Spleen (tissue), 10 donors: ENCODE results near the gene LEF1. TPM values are rescaled to one million over a fixed set of nuclear protein-coding genes. Genes with fewer than 3 reads are reported as not detected.

Experiments used
- polyA plus RNA-seq, 3 donors: library from polyadenylated mRNA; stranded (reverse); fragments of 200-250 nt; gene quantifications; one replicate each; pipeline ENCODE4 v1.2.1, GENCODE V29; 2013
- total RNA-seq, 7 donors: library from RNA; depleted of rRNA in 3 of 7; stranded (reverse); fragments of >200 nt in 3 of 7; fragmentation: NEBNext Ultra II Directional in 4 of 7; extraction: Animal tissue kit (Norgen Biotek cat#: 25700) in 4 of 7; gene quantifications; one replicate each; pipeline versions ENCODE4 v1.1.0 to v1.2.1, GENCODE V29; 2016 to 2021
- donor health status: healthy with polysubstance abuse.
- donor health status: DM: no; HTN: no; CAD: no; lungs with moderate emphysema.
- donor health status: DM: no; HTN: no; CAD: no.
- donor health status: Bipolar disorder and iron deficiency.
- donor health status: healthy.
- donor health status: DM: no; HTN: no; CAD: no.
- donor health status: DM: yes; HTN: yes; CAD: no.

Gene LEF1
- total and polyA plus RNA-seq, 10 donors = 7.8 to 55.4 (median 33.9) TPM

Other genes starting within 250 kb of the LEF1 start
- gene CYP2U1, start 237.4 kb downstream of the LEF1 start, total RNA-seq = 10 to 100 TPM; 10.4 to 14.0 (median 12.5) TPM
- 1 to 10 TPM; 5.5 to 6.2 (median 5.9) TPM for gene CYP2U1, start 237.4 kb downstream of the LEF1 start, polyA plus RNA-seq
- gene HADH, start 179.0 kb downstream of the LEF1 start, total RNA-seq = 10 to 100 TPM; 24.4 to 39.9 (median 27.6) TPM
- 10 to 100 TPM; 30.3 to 31.5 (median 31.3) TPM for gene HADH, start 179.0 kb downstream of the LEF1 start, polyA plus RNA-seq